Endothelial cell of umbilical vein (primary cell): Measurements from ENCODE around the gene DNAJB13. TPM values are rescaled to one million over a fixed set of nuclear protein-coding genes. Genes with fewer than 3 reads are reported as not detected.

Experiments used
- BruUV-seq: library from RNA; stranded (reverse); fragments of 400-500 nt; replicated peaks from 2 replicates; lab custom pipeline; 2021; lab: Mats Ljungman, UMichigan
- CTCF ChIA-PET: fragments of 300-600, 350-600 bp; sonication (Branson Sonifier 250); formaldehyde crosslinking; loops from one replicate; lab custom pipeline; 2021; ENCODE audit warnings: antibody characterized with exemption, inconsistent platforms; lab: Charles Lee
- POLR2A ChIA-PET: fragments of 300-600, 350-600 bp; sonication (Branson Sonifier 250); formaldehyde crosslinking; loops from one replicate; lab custom pipeline; 2021; ENCODE audit warnings: antibody characterized with exemption, inconsistent platforms; lab: Charles Lee
- DNase-seq: peaks from one replicate; pipeline ENCODE4 v3.0.0-alpha.2; 2011; ENCODE audit warnings: low read depth, low spot score
- FAIRE-seq: peaks from 2 replicates; lab custom pipeline; 2011; peaks lifted over from hg19 to GRCh38; lab: Jason Lieb, UNC
- H2AFZ ChIP-seq: 2 replicates; pipeline ENCODE4 v1.6.0; 2012; ENCODE audit warnings: low read depth, low read length, control low read depth, inconsistent platforms
- H3K27ac ChIP-seq: 2 replicates; pipeline ENCODE4 v1.5.1; 2011; ENCODE audit warnings: low read depth, mild to moderate bottlenecking, control low read depth, low read length, moderate library complexity; ENCODE audit not compliant: insufficient read depth
- H3K27me3 ChIP-seq, 2 experiments: 2 replicates each; pipeline versions ENCODE4 v1.6.0 to v1.6.1; 2011; ENCODE audit warnings: low read length in 2 of 2, mixed read lengths in 1 of 2; ENCODE audit not compliant: control insufficient read depth in 2 of 2, insufficient read depth in 2 of 2
- H3K36me3 ChIP-seq, 2 experiments: 2 replicates in 1 of 2; 3 replicates in 1 of 2; pipeline ENCODE4 v1.5.1; 2011; ENCODE audit warnings: low read length in 2 of 2, mild to moderate bottlenecking in 1 of 2, moderate library complexity in 1 of 2; ENCODE audit not compliant: control insufficient read depth in 2 of 2, insufficient read depth in 2 of 2; ENCODE audit errors: extremely low read depth in 1 of 2
- H3K4me1 ChIP-seq: 3 replicates; pipeline ENCODE4 v1.5.1; 2011; ENCODE audit warnings: mild to moderate bottlenecking, low read length; ENCODE audit not compliant: control insufficient read depth, insufficient read depth; ENCODE audit errors: extremely low read depth
- H3K4me2 ChIP-seq: 2 replicates; pipeline ENCODE4 v1.6.1; 2011; ENCODE audit warnings: low read length, control low read depth, mixed read lengths; ENCODE audit not compliant: insufficient read depth
- H3K4me3 ChIP-seq, 3 experiments: fragments of 200-600 bp in 1 of 3; sonication (generic), shearing (Covaris generic) in 1 of 3; replicated peaks in 1 of 3; 2 replicates each; pipeline ENCODE4 v1.5.1; 2011 to 2016; ENCODE audit warnings: control low read depth in 3 of 3, low read length in 3 of 3, mild to moderate bottlenecking in 2 of 3, inconsistent platforms in 1 of 3, low read depth in 1 of 3, moderate library complexity in 1 of 3; ENCODE audit not compliant: insufficient read depth in 1 of 3
- H3K79me2 ChIP-seq: 2 replicates; pipeline ENCODE4 v1.6.0; 2012; ENCODE audit warnings: low read length, inconsistent platforms; ENCODE audit not compliant: control insufficient read depth, insufficient read depth
- H3K9ac ChIP-seq: replicated peaks from 2 replicates; pipeline ENCODE3; 2011; ENCODE audit warnings: low read length, control low read depth; ENCODE audit not compliant: insufficient read depth; ENCODE audit errors: extremely low read depth
- H3K9me1 ChIP-seq: replicated peaks from 3 replicates; pipeline ENCODE4 v1.6.0; 2011; ENCODE audit warnings: mild to moderate bottlenecking, low read length; ENCODE audit not compliant: control insufficient read depth, insufficient read depth; ENCODE audit errors: extremely low read depth
- H3K9me3 ChIP-seq: replicated peaks from 2 replicates; pipeline ENCODE4 v1.5.1; 2012; ENCODE audit warnings: low read length, inconsistent platforms; ENCODE audit not compliant: control insufficient read depth, insufficient read depth
- H4K20me1 ChIP-seq: replicated peaks from 2 replicates; pipeline ENCODE3; 2011; ENCODE audit warnings: mild to moderate bottlenecking, low read length; ENCODE audit not compliant: control insufficient read depth, insufficient read depth; ENCODE audit errors: extremely low read depth
- CTCF ChIP-seq, 2 donors: IDR thresholded peaks; 1 replicate in 1 of 2; 2 replicates in 1 of 2; pipeline ENCODE4 v1.5.1; 2011; ENCODE audit warnings: low read length in 2 of 2, mild to moderate bottlenecking in 2 of 2, moderate library complexity in 2 of 2, control low read depth in 1 of 2, inconsistent platforms in 1 of 2, low read depth in 1 of 2; ENCODE audit not compliant: insufficient read depth in 1 of 2; ENCODE audit errors: extremely low read depth in 1 of 2
- EZH2 ChIP-seq: IDR thresholded peaks from 2 replicates; pipeline ENCODE4 v1.6.1; 2012; ENCODE audit warnings: borderline replicate concordance, low read depth, mild to moderate bottlenecking, moderate library complexity, low read length, inconsistent platforms; ENCODE audit not compliant: severe bottlenecking
- FOS ChIP-seq: IDR thresholded peaks from 2 replicates; pipeline ENCODE4 v1.6.1; 2011; ENCODE audit warnings: mild to moderate bottlenecking, low read length, moderate library complexity, borderline replicate concordance; ENCODE audit not compliant: insufficient read depth
- GATA2 ChIP-seq: IDR thresholded peaks from 2 replicates; pipeline ENCODE4 v1.7.0; 2011; ENCODE audit warnings: low read depth, mild to moderate bottlenecking, moderate library complexity, mixed read lengths, low read length; ENCODE audit not compliant: insufficient read length, insufficient read depth
- JUN ChIP-seq: IDR thresholded peaks from 2 replicates; pipeline ENCODE4 v1.6.1; 2011; ENCODE audit warnings: borderline replicate concordance, low read depth; ENCODE audit not compliant: insufficient read length, insufficient read depth
- MAX ChIP-seq: IDR thresholded peaks from 2 replicates; pipeline ENCODE4 v1.6.1; 2011; ENCODE audit not compliant: insufficient read depth, insufficient read length
- MYC ChIP-seq: IDR thresholded peaks from one replicate; pipeline ENCODE4 v1.6.1; 2011; ENCODE audit warnings: mild to moderate bottlenecking, low read depth, low read length
- POLR2A ChIP-seq: IDR thresholded peaks from 2 replicates; pipeline ENCODE4 v1.6.1; 2012; ENCODE audit warnings: low read depth, mild to moderate bottlenecking, control low read depth, low read length
- POLR2AphosphoS5 ChIP-seq: IDR thresholded peaks from 2 replicates; pipeline ENCODE4 v1.6.1; 2012; ENCODE audit warnings: low read depth, mild to moderate bottlenecking, control low read depth, low read length, moderate library complexity; ENCODE audit not compliant: insufficient read depth
- dilution Hi-C: fragments of 300-500 bp; cut with MboI; formaldehyde crosslinking; loops from one replicate; pipeline ENCODE4 v1.15.0; 2019; ENCODE audit warnings: low sequenced_read_pairs; ENCODE audit not compliant: extremely low pct_ligation_motif_present
- intact Hi-C: fragments of 100-400 bp; cut with micrococcal nuclease; formaldehyde crosslinking; loops from one replicate; pipeline ENCODE4 v1.10.0; 2022
- polyA plus RNA-seq, 4 experiments: library from polyadenylated mRNA; depleted of rRNA in 3 of 4; stranded (reverse) in 3 of 4; unstranded in 1 of 4; fragments of >200 nt; gene quantifications; 2 replicates each; pipeline versions ENCODE4 v1.2.1 to v1.2.3, GENCODE V29; 2011 to 2012; ENCODE audit warnings: missing spikeins in 1 of 4
- total RNA-seq: library from RNA; stranded (reverse); gene quantifications from 2 replicates; pipeline ENCODE4 v1.2.3, GENCODE V29; 2021

Gene DNAJB13
- total and polyA plus RNA-seq, 2 donors (not counting 3 experiments of a cell fraction or from before 2014, with no cell fraction given), result 0.07 to 0.46 TPM

- Histone ChIP-seq H3K4me1 (peaks cover under 1% of the 10 kb centered on the region), H3K9me3 (no peaks in the 10 kb centered on the region), H3K27me3 (peaks cover 0 to 3% of the 10 kb centered on the region in 2 experiments), H3K4me3 (no peak overlapping the region), H3K27ac (no peak overlapping the region), H3K36me3 (no peaks in the 10 kb centered on the region), H2AFZ (no peak overlapping the region), H3K9me1 (no peaks in the 10 kb centered on the region), H3K9ac (no peak overlapping the region), H3K4me2 (no peak overlapping the region), H4K20me1 (no peaks in the 10 kb centered on the region), H3K79me2 (no peaks in the 10 kb centered on the region)
- dilution Hi-C loops (no loop called here), intact Hi-C loops (no loop called here)
- ChIA-PET CTCF (no interaction called here), POLR2A (no interaction called here)
- FAIRE-seq (no peak), DNase-seq (no peak)
- TF ChIP-seq FOS (no peak), EZH2 (no peak), JUN (no peak), MAX (no peak), GATA2 (no peak), POLR2A (no peak), POLR2AphosphoS5 (no peak), CTCF (IDR thresholded peaks at IDR 0.05; ENCODE audit: extremely low read depth in 1 of 2, insufficient read depth in 1 of 2, low read depth in 1 of 2, low read length in 2 of 2) (no peak), MYC (no peak)
- no TSS peak for BruUV-seq
Measured at GRCh38 chr11:73989156-73989555, 38.3 kb downstream of the DNAJB13 start.
